Stimulated activated CD4-positive, alpha-beta T cell treated with anti-CD3 and anti-CD28 coated beads, Interleukin-1b, Interleukin-23, amount 100 ng/mL, for 24 hours (primary cell): ENCODE data around the gene CLOCK.

Source experiments
- DNase-seq, 4 experiments: peaks; one replicate each; pipeline ENCODE4 v3.0.0-alpha.2; 2020; ENCODE audit warnings: low read depth in 4 of 4, low spot score in 1 of 4

CLOCK gene

DNA sequence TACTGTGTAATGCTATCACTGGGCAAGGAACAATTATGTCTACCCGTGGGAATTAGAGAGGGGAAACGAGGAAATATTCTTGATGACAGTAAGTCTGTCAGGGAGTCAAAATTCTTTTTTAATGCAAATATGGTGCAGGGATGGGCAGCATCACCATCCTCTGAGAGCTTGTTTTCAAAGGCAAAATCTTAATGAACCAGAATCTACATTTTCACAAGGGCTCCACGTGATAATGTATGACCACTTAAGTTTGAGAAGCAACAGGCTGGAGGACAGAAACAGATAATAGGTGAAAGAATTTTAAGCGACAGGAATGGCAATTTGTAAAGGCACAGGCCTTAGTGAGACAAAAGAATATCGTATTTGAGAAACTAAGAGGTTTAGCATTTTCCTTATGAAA, 63.4 kb downstream of the CLOCK start:
- no peak for DNase-seq

DNA sequence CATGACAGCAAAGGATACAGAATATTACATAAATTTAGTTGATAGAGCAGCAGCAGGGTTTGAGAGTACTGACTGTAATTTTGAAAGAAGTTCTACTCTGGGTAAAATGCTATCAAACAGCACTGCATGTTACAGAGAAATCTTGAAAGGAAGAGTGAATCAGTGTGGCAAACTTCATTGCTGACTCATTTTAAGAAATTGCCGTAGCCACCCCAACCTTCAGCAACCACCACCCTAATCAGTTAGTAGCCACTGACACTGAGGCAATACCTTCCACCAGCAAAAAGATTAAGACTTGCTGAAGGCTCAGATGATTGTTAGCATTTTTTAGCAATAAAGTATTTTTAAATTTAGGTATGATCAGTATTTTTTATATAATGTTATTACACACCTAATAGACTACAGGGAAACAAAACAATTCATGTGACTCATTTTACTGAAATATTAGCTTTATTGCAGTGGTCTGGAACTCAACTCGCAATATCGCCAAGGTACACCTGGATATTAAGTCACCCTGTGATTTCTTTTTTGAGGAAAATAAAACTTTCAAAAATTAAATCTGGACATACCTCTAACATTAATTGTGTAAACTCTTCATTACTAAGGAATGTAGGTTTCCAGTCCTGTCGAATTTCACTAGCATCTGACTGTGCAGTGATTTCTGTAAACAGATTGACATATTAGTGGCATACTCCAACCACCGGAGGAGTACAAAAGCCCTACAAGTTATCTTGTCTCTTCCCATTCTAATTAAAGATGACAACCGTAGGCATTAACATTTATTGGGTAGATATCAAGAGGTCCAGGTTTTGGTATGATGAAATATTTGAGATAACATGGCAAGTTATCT, 71.1 kb downstream of the CLOCK start:
- no peak for DNase-seq

DNA sequence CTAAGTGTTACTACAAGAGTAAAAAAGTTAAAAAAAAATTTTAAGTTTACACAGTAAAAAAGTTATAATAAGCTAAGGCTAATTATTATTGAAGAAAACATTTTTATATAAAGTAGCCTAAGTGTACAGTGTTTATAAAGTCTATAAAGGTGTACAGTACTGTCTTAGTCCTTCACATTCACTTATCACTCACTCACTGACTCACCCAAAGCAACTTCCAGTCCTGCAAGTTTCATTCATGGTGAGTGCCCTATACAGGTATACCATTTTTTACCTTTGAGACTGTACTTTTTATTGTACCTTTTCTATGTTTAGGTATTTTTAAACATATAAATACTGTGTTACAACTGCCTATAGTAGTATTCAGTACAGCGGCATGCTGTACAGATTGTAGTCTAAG, 76.7 kb downstream of the CLOCK start:
- no peak for DNase-seq

DNA sequence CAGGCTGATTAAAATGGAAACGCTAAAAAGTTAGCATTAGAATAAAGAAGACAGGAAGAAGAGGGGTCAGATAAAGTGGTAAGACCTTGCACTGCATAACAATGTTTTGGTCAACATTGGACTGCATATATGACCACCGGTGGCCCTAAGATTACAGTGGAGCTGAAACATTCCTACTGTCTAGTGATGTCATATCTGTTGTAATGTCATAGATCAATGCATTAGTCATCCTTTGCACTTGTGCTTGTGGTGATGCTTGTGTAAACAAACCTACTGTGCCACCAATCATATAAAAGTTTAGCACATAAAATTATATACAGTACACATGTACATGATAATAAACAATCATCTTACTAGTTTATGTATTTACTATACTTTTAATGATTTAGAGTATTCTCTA, 78.0 kb downstream of the CLOCK start:
- no peak for DNase-seq

DNA sequence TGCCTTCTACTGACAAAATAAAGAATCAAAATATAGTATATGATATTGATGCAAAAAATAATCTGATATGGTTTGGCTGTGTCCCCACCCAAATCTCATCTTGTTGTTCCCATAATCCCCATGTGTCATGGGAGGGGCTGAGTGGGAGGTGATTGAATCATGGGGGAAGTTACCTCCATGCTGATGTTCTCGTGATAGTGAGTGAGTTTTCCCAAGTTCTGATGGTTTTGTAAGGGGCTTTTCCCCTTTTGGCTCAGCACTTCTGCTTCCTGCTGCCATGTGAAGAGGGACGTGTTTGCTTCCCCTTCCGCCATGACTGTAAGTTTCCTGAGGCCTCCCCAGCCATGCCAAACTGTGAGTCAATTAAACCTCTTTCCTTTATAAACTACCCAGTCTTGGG, 80.7 kb downstream of the CLOCK start:
- DNase-seq: no peak

DNA sequence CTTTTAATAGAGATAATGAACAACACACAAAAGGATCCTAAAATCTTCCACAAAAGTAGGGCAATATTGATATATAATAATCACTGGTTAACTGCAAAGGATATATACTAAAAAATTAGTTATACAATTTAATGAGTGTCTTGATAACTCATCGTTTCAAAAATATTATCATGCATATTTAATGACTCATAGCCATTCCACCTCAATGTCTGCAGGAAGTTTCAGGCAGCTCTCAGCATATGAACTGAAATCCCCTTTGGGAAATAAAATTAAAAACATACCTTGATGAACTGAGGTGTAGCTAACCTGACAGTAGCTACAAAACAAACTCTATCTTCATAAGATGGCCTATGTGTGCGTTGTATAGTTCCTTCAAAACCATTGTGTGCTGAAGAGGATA, 88.1 kb downstream of the CLOCK start:
- no peak for DNase-seq

DNA sequence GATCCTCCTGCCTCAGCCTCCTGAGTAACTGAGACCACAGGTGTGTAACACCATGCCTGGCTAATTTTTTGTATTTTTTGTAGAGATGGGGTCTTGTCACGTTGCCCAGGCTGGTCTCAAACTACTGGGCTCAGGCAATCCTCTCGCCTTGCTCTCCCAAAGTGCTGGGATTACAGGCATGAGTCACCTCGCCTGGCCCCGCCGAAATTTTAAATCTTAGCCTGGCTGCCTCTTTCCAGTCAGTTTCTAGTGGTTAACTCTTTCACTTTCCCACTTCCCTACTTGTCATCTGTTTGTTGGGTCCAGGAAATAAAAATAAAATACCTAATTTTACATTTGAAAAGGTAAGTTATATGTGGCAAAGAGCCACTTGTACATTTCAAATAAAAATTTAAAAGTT, 88.5 kb downstream of the CLOCK start:
- no peak for DNase-seq

DNA sequence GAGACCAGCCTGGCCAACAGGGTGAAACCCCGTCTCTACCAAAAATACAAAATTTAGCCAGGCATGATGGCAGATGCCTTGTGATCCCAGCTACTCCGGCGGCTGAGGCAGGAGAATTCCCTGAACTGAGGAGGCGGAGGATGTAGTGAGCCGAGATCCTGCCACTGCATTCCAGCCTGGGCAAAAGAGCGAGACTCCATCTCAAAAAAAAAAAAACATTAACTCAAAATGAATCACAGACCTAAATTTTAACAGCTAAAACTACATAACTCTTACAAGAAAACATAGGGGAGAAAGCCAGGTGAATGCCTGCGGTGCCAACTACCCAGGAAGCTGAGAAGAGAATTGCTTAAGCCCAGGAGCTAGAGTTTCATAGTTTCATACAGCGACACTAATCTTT, 96.1 kb downstream of the CLOCK start:
- no peak for DNase-seq

DNA sequence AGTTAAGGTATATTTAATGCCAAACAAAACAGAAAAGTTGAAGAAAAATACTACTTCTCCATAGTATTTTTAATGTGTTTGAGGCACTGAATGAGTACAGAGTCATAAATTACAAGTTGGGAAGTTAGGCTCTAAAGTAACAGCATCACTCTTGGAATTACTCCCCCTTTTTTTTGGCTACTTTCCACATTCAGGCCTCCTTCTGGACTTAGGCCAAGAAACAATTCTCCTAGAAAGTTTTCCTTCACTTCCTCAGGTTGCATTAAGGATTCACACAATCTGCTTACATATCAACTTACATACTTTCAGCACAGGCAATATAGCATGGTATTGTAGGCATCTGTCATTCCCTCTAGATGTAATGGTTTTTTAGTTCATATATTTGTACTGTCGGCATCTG, 98.9 kb downstream of the CLOCK start:
- DNase-seq: no peak

DNA sequence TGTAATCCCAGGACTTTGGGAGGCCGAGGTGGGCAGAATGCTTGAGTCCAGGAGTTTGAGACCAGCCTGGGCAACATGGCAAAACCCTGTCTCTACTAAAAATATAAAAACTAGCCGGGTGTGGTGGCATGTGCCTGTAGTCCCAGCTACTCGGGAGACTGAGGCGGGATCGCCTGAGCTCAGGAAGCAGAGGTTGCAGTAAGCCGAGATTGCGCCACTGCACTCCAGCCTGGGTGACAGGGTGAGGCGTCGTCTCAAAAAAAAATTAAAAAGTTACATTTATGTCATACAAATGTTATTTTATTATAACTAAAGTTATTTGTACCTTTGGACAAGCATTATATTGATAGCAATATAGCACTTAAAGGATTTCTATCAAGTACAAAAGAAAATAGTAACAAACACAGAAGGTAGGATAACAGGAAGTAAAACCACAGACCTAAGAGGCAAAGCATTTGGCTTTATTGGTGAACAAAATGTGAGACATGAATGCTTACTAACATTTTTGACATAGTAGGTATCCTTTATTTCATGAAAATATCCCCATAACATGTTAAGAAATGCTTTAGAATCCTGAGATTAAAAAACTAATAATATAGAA, 99.5 kb downstream of the CLOCK start:
- DNase-seq: no peak

DNA sequence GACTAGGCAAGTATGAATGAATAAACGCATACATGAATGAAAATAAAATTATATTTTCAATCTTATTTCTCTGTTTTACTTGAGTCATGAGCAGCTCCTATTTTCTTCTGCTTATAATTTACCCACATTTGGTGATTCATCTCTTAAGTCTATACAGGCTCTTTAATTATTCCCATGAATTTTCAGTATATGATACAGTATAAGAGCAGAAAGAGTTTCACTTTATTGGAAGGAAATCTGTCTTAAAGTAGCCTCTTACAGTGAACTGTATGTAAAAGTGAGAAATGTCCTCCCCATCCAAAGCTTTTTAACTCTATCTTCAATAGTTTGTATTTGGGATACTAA, 100.2 kb downstream of the CLOCK start:
- no peak for DNase-seq

DNA sequence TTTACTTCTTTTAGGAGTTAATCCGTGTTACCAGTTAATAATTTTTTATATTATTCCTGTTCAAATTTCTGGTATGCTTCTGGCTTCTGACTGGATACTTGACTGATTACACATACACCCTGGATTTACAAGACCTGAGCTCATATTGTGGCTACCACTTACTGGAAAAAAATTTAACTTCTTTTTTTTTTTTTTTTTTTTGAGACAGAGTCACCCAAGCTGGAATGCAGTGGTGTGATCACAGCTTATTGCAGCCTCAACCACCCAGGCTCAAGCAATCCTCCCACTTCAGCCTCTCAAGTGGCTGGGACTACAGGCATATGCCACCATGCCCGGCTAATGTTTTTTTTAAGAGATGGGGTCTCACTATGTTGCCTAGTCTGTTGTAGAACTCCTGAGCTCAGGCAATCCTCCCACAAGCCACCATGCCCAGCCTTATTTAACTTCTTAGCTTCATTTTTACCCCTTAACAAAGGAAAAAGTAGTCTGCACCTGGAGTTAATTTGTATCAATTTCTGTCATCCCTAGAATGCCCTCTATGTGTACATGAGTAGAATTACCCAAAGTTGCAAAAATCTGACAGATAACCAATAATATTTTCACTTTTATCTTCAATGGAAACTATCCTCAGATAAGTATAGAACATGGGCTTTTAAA, 100.7 kb downstream of the CLOCK start:
- no peak for DNase-seq

DNA sequence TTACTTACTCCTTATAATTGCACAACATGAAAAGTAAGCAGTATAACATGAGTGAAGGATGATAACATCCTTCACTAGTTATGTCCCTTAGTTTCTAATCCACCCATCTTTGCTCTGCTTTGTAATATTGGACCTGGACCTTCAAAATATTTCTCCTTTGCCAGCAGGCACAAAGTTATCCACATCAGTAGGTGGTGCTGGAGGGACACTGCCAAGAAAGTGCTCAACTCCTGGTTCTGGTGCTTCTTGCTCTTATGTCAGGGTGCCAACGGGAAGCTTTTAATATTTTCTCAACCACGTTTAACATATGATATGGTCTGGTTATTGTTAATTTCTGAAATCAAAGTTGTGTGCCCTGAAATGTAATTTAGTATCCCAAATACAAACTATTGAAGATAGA, 101.9 kb downstream of the CLOCK start:
- no peak for DNase-seq

DNA sequence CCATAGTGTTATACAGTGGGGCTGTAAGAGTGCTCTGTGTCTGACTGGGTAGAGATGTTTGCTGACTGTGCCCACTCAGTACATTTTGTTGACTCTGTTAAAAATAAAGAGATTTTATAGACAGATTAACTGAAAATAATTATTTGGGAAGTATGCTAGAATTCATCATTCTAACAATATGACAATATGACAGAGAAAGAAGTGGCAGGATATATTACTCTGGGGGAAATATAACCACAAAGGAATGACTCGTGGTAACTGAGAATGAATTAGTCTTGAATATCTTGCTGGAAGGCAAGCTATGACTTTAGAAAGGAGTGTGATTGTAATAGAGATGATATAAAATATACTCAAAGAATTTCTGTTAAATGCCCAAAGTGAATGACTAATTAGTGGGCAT, 104.2 kb downstream of the CLOCK start:
- DNase-seq: no peak

DNA sequence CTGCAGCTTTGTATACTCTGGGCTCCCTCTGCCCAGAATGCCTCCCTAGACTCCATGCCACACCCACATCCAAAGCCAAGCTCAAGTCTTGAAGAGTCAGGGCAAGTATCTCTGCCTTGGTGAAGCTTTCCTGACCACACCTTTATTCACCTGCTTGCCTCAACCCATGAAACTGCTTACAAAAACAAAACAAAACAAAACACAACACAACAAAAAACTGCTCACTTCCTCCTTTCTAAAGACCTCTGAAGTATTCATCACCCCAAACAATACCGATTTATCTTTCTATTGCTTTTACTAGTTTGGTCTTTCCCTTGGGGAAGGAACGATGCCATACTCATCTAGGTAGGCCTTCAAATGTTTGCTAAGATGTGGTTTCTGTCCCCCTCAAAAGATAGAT, 105.9 kb downstream of the CLOCK start:
- DNase-seq: no peak

DNA sequence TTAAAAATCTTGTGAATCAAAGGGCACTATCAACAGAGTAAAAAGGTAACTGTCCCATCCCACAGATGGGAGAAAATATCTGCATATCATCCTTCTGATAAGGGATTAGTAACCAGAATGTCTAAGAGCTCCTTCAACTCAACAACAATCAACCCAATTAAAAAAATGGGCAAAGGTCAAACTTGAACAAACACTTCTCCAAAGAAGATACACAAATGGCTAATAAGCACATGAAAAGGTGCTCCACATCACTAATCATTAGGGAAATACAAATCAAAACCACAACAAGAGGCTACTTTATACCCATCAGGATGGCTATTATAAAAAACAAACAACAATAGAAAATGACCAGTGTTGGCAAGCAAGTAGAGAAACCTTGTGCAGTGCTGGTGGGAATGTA, 107.7 kb downstream of the CLOCK start:
- no peak for DNase-seq

DNA sequence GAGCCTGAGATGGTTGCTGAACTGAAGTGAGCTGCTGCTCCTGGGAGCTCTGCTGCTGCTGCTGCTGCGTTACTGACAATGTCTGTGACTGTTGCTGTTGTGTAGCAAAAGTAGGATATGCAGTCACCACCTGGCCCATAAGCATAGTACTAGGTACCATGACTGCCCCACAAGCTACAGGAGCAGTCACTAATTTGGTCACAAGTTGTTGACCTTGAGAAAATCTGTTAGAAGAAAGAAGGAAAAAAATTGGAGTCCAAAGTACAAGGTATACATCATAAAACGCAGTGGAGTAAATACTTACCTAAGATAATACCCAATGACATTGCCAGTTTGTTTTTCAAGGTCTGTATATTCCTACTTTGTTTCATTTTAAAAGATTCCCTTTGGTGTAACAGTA, 108.4 kb downstream of the CLOCK start:
- DNase-seq: no peak

DNA sequence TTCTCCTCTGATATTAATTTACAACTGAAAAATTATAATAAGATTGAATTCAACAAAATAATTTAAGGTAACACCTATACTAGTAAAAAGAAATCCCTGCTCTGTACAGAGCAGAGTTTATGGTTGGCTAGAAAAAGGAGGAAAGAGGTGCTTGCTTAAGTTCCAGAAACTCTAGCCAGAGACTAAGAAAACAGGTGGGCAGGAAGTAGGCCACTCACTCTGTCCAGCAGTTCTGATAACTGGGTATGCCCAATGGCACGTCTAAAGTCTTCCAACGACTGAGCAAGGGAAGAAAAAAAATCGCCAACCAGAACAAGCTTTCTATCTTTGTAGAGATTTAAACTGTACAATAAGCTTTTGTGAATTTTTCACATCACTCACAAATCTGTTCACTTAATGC, 108.9 kb downstream of the CLOCK start:
- DNase-seq: no peak

DNA sequence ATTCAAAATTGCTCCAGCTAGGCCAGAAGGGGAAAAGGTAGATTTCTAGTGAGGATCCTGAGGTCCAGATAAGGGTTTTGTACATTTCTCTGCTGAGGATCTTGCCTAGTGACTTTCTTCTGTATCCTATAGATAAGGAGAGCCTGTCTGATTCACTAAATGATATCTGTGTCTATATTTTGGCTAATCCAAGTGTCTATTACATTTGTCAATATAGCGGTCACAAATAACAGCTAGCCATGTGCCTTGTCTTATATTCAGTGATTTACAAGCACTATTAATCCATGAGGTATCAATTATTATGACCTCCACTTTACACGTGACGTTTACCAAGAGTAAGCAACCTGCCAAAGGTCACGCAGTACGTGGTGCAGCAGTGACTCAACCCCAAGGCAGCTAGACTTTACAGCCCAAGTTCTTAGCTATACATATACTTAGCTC, 109.3 kb downstream of the CLOCK start:
- no peak for DNase-seq

DNA sequence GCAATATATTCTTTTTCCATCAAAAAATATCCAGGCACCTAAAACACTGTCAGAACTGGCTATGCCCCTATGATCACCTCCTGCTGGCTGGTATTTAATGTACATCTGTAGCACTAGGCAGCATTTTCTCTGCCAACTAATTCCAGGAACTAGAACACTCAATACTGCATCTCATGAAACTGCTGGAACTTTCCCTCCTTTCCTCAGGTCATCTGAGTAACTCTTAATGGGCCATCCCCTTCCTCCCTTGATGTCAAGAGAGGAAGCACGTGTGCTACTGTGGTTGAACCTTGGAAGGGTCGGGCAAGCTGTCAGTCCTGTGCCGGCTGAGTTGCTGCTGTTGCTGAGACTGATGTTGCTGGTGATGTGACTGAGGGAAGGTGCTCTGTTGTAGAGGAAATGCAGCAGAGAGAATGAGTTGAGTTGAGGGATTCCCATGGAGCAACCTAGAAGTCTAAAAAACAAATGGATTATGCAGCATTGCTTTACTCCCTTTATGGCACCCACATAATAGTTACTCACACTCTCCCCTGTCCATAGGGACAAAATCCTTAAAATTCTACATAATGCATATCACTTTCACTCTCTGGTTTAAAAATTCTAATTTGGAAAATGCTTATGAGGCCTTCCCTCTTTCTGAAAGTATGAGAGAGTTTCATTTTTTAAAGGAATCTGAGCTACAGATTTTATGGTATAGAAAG, 111.4 kb downstream of the CLOCK start:
- peak in 1 of 4 experiments; percentile 2 for DNase-seq

DNA sequence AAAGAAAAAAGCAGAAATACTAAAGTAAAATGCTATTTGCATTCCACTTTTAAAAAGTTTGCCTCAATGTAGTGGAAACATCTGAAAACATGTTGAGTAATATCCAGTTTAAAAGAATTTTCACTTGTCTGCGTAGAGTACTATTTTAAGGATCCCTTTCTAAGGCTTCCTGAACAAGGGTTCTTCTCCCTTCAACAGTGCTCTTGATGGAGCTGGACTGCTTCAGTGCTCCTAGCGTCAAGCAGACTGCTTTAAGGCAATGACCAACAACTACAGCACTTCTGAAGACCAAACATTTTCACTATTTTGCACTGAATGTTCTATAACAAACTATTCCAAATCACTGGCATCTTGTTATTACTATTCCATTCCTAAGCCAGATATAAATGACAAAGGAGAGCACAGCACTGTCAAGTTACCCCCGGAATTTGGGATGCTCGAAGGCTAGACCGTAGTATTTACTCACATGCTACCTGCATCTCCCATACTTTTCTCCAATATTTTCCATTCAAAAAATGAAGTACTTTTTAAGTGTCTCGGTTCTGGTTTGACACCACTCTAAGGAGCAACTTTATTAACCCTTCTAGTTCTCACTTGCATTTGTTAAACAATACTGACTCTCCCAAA, 114.9 kb downstream of the CLOCK start:
- DNase-seq: no peak
